ENCODE measurements around the gene RARB. TPM values are rescaled to one million over a fixed set of nuclear protein-coding genes. Genes with fewer than 3 reads are reported as not detected.

RARB gene
- total RNA-seq, 1 donor from 2014 or later, result 1.8 TPM

GRCh38 chr3:25476639-25477038, 48.6 kb downstream of the RARB start:
- H3K27me3 ChIP-seq, result no peaks in the 10 kb centered on the region
- peaks cover 4% of the 10 kb centered on the region for H3K27me3 Mint-ChIP-seq (ENCODE audit: insufficient read depth, low read depth)
- TF ChIP-seq EZH2phosphoT487 (IDR thresholded peaks at IDR 0.05) (no peak), CTCF (IDR thresholded peaks at IDR 0.05) (no peak), EZH2 (IDR thresholded peaks at IDR 0.05) (no peak)
- no peak overlapping the region for H3K9ac ChIP-seq
- H3F3A ChIP-seq (ENCODE audit: low read depth), result no peaks in the 10 kb centered on the region
- no peak overlapping the region for H3K4me2 ChIP-seq
- no peaks in the 10 kb centered on the region for H3K79me2 ChIP-seq (ENCODE audit: low read depth)
- DNase-seq (ENCODE audit: low spot score), result no peak
- H3K9me3 Mint-ChIP-seq, result no peaks in the 10 kb centered on the region
- peaks cover 11% of the 10 kb centered on the region for H3K4me1 ChIP-seq
- H3K4me3 Mint-ChIP-seq, result no peak overlapping the region
- peaks cover 28% of the 10 kb centered on the region for H3K4me1 Mint-ChIP-seq
- no peak overlapping the region for H2AFZ ChIP-seq (replicated peaks)
- no peaks in the 10 kb centered on the region for H4K20me1 ChIP-seq (ENCODE audit: low read depth)
- no peaks in the 10 kb centered on the region for H3K9me3 ChIP-seq (ENCODE audit: low read depth)
- no peaks in the 10 kb centered on the region for H3K36me3 ChIP-seq
- no peaks in the 10 kb centered on the region for H3K36me3 Mint-ChIP-seq
- no peak overlapping the region for H3K4me3 ChIP-seq
- no peak overlapping the region for H3K27ac Mint-ChIP-seq
- H3K27ac ChIP-seq, result no peak overlapping the region

- Histone ChIP-seq H3K36me3 (no peaks in the 10 kb centered on the region), H3K4me2 (no peak overlapping the region), H3K4me3 (no peak overlapping the region), H4K20me1 (ENCODE audit: low read depth) (no peaks in the 10 kb centered on the region), H3K9ac (no peak overlapping the region), H2AFZ (replicated peaks) (no peak overlapping the region), H3F3A (ENCODE audit: low read depth) (no peaks in the 10 kb centered on the region), H3K27ac (no peak overlapping the region), H3K27me3 (no peaks in the 10 kb centered on the region), H3K4me1 (no peaks in the 10 kb centered on the region), H3K79me2 (ENCODE audit: low read depth) (no peaks in the 10 kb centered on the region), H3K9me3 (ENCODE audit: low read depth) (no peaks in the 10 kb centered on the region)
- Mint-ChIP-seq H3K27me3 (ENCODE audit: insufficient read depth, low read depth) (peaks cover 2% of the 10 kb centered on the region), H3K9me3 (no peaks in the 10 kb centered on the region), H3K4me3 (no peak overlapping the region), H3K4me1 (peaks cover 22% of the 10 kb centered on the region), H3K36me3 (no peaks in the 10 kb centered on the region), H3K27ac (no peak overlapping the region)
- DNase-seq (ENCODE audit: low spot score), result no peak
- TF ChIP-seq CTCF (IDR thresholded peaks at IDR 0.05) (no peak), EZH2 (IDR thresholded peaks at IDR 0.05) (no peak), EZH2phosphoT487 (IDR thresholded peaks at IDR 0.05) (no peak)
Measured at GRCh38 chr3:25478211-25478757, 50.2 kb downstream of the RARB start.

- no peak overlapping the region for H3K4me3 Mint-ChIP-seq
- Histone ChIP-seq H2AFZ (replicated peaks) (no peak overlapping the region), H3K9me3 (ENCODE audit: low read depth) (no peaks in the 10 kb centered on the region), H3F3A (ENCODE audit: low read depth) (no peaks in the 10 kb centered on the region), H3K27ac (no peak overlapping the region), H3K4me2 (no peak overlapping the region), H3K36me3 (no peaks in the 10 kb centered on the region), H3K9ac (no peak overlapping the region), H3K79me2 (ENCODE audit: low read depth) (no peaks in the 10 kb centered on the region), H3K27me3 (no peaks in the 10 kb centered on the region), H3K4me1 (no peaks in the 10 kb centered on the region), H3K4me3 (no peak overlapping the region), H4K20me1 (ENCODE audit: low read depth) (no peaks in the 10 kb centered on the region)
- no peaks in the 10 kb centered on the region for H3K36me3 Mint-ChIP-seq
- DNase-seq (ENCODE audit: low spot score), result no peak
- H3K27me3 Mint-ChIP-seq (ENCODE audit: insufficient read depth, low read depth), result peaks cover 2% of the 10 kb centered on the region
- TF ChIP-seq EZH2phosphoT487 (IDR thresholded peaks at IDR 0.05) (no peak), EZH2 (IDR thresholded peaks at IDR 0.05) (no peak)
- H3K4me1 Mint-ChIP-seq, result peaks cover 16% of the 10 kb centered on the region
- H3K9me3 Mint-ChIP-seq, result no peaks in the 10 kb centered on the region
- no peak overlapping the region for H3K27ac Mint-ChIP-seq
Measured at GRCh38 chr3:25478964-25479726, 51.1 kb downstream of the RARB start.

- H3K27me3 ChIP-seq, result no peaks in the 10 kb centered on the region
- Mint-ChIP-seq H3K27ac (no peak overlapping the region), H3K9me3 (no peaks in the 10 kb centered on the region), H3K4me1 (peaks cover 16% of the 10 kb centered on the region), H3K36me3 (no peaks in the 10 kb centered on the region), H3K4me3 (no peak overlapping the region), H3K27me3 (ENCODE audit: insufficient read depth, low read depth) (peaks cover 2% of the 10 kb centered on the region)
- no peaks in the 10 kb centered on the region for H3K9me3 ChIP-seq (ENCODE audit: low read depth)
- H3K36me3 ChIP-seq, result no peaks in the 10 kb centered on the region
- no peak for DNase-seq (ENCODE audit: low spot score)
- H3K4me3 ChIP-seq, result no peak overlapping the region
- H3F3A ChIP-seq (ENCODE audit: low read depth), result no peaks in the 10 kb centered on the region
- H4K20me1 ChIP-seq (ENCODE audit: low read depth), result no peaks in the 10 kb centered on the region
- H3K9ac ChIP-seq, result no peak overlapping the region
- H3K79me2 ChIP-seq (ENCODE audit: low read depth), result no peaks in the 10 kb centered on the region
- H3K4me2 ChIP-seq, result no peak overlapping the region
- TF ChIP-seq CTCF (IDR thresholded peaks at IDR 0.05) (no peak), EZH2phosphoT487 (IDR thresholded peaks at IDR 0.05) (no peak), EZH2 (IDR thresholded peaks at IDR 0.05) (no peak)
- no peak overlapping the region for H2AFZ ChIP-seq (replicated peaks)
- H3K27ac ChIP-seq, result no peak overlapping the region
- no peaks in the 10 kb centered on the region for H3K4me1 ChIP-seq
Measured at GRCh38 chr3:25479727-25480010, 51.6 kb downstream of the RARB start.
